ENCODE data around the gene PALM. TPM values are rescaled to one million over a fixed set of nuclear protein-coding genes. Genes with fewer than 3 reads are reported as not detected.

PALM gene
- total RNA-seq, 6 experiments from 2014 or later = 4.6 to 12.7 (median 7.1) TPM

GRCh38 chr19:670609-671075, 38.1 kb upstream of the PALM start:
- H3K27ac ChIP-seq = no peak overlapping the region
- H3K36me3 ChIP-seq = no peaks in the 10 kb centered on the region
- DNase-seq (no peak), ATAC-seq (no peak)
- no peaks in the 10 kb centered on the region for H3K9me3 ChIP-seq
- intact Hi-C loops (cut with DNase I) = no loop called here
- H3K4me3 ChIP-seq = no peak overlapping the region
- H3K27me3 ChIP-seq = no peaks in the 10 kb centered on the region
- TF ChIP-seq POLR2A (IDR thresholded peaks at IDR 0.05) = no peak
- TF ChIP-seq CTCF (IDR thresholded peaks at IDR 0.05) = no peak
- no CpG with 5 or more reads among the region's 9 CpGs for WGBS (ENCODE audit: insufficient coverage, low coverage, low lambda C conversion rate, missing lambda C conversion rate)
- H3K4me1 ChIP-seq = peaks cover 0 to 4% (median 0%) of the 10 kb centered on the region in 4 donors

DNA sequence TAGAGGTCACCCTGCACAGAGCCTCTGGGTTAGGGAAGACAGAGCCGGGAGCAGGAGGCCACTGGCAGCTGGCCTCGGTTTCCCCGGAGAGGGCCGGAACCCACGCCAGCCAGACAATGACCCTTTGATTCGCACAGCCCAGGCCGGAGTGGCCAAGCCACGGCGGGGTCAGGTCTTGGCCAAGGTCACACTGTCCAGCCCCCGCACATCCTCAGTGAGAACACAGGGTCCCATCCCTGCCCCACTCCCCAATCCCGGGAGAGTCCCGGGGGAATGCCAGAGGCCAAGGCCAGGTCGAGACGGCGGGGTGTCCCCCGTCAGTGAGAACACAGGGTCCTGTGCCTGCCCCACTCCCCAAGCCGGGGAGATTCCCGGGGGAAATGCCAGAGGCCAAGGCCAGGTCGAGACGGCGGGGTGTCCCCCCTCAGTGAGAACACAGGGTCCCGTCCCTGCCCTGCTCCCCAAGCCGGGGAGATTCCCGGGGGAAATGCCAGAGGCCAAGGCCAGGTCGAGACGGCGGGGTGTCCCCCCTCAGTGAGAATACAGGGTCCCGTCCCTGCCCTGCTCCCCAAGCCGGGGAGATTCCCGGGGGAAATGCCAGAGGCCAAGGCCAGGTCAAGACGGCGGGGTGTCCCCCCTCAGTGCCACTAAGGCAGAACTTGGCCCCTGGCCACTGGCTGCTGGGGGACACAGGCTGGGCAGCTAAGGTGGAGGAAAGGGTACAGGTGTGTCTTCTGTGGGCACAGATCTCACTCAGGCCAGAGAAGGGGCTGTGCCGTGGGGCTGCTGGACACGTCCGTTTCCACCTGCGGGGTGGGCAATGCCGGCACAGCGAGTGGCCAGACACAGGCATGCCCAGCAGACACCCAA, 34.2 kb upstream of the PALM start:
- Histone ChIP-seq H3K9me3 (no peaks in the 10 kb centered on the region), H3K4me1 (peaks cover 0 to 13% (median 0%) of the 10 kb centered on the region in 4 donors), H3K4me3 (no peak overlapping the region), H3K27ac (no peak overlapping the region), H3K36me3 (no peaks in the 10 kb centered on the region), H3K27me3 (no peaks in the 10 kb centered on the region)
- no peak for DNase-seq
- intact Hi-C loops (cut with DNase I) = no loop called here
- TF ChIP-seq CTCF (IDR thresholded peaks at IDR 0.05) (no peak), POLR2A (IDR thresholded peaks at IDR 0.05) (no peak)
- WGBS (ENCODE audit: insufficient coverage, low coverage, low lambda C conversion rate, missing lambda C conversion rate) = 35% methylated on average over 5 of the region's 38 CpGs
- peak in 3 of 4 donors; percentile 4 to 23 (median 19) for ATAC-seq

GRCh38 chr19:676007-676338, 32.8 kb upstream of the PALM start:
- Histone ChIP-seq H3K27me3 (no peaks in the 10 kb centered on the region), H3K36me3 (no peaks in the 10 kb centered on the region), H3K9me3 (no peaks in the 10 kb centered on the region), H3K4me1 (peaks cover 0 to 15% (median 0%) of the 10 kb centered on the region in 4 donors), H3K27ac (no peak overlapping the region), H3K4me3 (no peak overlapping the region)
- intact Hi-C loops (cut with DNase I) = no loop called here
- no peak for ATAC-seq
- TF ChIP-seq POLR2A (IDR thresholded peaks at IDR 0.05) (no peak), CTCF (IDR thresholded peaks at IDR 0.05) (no peak)
- no peak for DNase-seq
- 20% methylated on average over 1 of the region's 31 CpGs for WGBS (ENCODE audit: insufficient coverage, low coverage, low lambda C conversion rate, missing lambda C conversion rate)

DNA sequence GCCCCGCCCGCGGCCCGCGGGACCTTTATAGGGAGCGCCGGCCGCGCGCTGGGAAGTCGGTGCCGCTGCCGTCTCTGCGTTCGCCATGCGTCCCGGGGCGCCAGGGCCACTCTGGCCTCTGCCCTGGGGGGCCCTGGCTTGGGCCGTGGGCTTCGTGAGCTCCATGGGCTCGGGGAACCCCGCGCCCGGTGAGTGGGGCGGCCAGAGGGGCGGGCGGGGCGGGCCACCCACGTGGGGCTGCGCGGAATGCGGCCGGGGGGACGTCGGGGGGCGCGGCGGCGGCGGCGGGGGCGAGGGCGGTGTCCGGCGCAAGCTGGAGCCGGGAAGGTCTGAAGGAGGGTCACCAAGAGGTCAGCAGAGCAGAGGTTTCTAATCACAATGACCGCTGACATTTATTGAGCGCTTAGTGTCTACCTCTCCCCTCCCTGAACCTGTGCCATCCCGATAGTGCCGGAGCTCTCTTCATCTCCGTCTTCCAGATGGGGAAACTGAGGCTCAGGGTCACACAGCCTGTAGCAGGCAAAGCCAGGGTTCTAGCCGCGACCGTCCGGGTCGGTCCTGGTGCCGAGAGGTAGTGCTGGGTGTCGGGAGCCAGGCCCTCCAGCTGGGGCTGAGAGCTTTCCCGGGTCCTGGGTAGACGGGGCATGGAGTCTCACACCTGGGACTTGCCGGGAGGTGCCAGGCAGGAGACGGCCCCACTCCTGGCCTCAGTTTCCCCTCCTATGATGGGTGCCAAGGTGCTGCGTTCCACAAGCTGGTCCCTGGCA, 32.2 kb upstream of the PALM start, which contains the start of gene FSTL3:
FSTL3 (plus strand) TSS at position 54 of the 767 bp plus-strand sequence; CDS start at position 86, 32 bp downstream.
- DNase-seq = peak in 1 of 3 donors; percentile 25
- Histone ChIP-seq H3K27ac (peak within 1 kb of the TSS; percentile 31 to 75 (median 53)), H3K27me3 (no peaks in the 10 kb centered on the region), H3K4me1 (peaks cover 0 to 15% (median 0%) of the 10 kb centered on the region in 4 donors), H3K9me3 (no peaks in the 10 kb centered on the region), H3K4me3 (peak within 1 kb of the TSS; percentile 23 to 32 (median 27)), H3K36me3 (no peaks in the 10 kb centered on the region)
- intact Hi-C loops (cut with DNase I) = no loop called here
- WGBS (ENCODE audit: insufficient coverage, low coverage, low lambda C conversion rate, missing lambda C conversion rate) = 23% methylated on average over 8 of the region's 63 CpGs
- no peak for ATAC-seq
- peak; percentile 15 for TF ChIP-seq POLR2A (IDR thresholded peaks at IDR 0.05)
- no peak for TF ChIP-seq CTCF (IDR thresholded peaks at IDR 0.05)
